ENCODE data around the gene CFD. TPM values are rescaled to one million over a fixed set of nuclear protein-coding genes. Genes with fewer than 3 reads are reported as not detected.
"Not testable (repeated sequence)": the region's sequence is repeated elsewhere in the genome, so short reads cannot be mapped to it uniquely, and the experiment has no call there.

CFD gene
- total RNA-seq, 1 experiment from 2014 or later = 3.6 TPM

DNA sequence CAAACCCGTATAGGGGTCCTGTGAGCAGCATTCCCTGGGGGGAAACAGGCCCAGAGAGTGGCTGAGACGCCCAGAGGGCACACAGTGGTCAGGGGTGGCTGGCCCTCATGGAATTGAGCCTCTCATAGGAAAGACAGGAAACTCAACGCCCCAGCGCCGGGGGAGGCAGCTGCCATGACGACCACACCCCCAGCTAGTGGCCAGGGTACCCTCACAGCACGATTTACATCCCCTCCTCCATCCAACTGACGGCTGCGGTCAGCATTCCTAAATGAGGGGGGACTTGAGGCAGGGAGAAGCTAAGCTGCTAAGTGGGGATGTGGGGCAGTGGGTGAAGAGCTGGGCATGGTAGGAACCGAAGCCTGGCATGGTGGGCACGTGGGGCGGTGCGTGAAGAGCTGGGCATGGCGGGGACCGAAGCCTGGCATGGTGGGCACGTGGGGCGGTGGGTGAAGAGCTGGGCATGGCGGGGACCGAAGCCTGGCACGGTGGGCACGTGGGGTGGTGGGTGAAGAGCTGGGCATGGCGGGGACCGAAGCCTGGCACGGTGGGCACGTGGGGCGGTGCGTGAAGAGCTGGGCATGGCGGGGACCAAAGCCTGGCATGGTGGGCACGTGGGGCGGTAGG, 23.5 kb downstream of the CFD start:
- in situ Hi-C loops (cut with HindIII; ENCODE audit: low sequenced_read_pairs) = no loop called here

DNA sequence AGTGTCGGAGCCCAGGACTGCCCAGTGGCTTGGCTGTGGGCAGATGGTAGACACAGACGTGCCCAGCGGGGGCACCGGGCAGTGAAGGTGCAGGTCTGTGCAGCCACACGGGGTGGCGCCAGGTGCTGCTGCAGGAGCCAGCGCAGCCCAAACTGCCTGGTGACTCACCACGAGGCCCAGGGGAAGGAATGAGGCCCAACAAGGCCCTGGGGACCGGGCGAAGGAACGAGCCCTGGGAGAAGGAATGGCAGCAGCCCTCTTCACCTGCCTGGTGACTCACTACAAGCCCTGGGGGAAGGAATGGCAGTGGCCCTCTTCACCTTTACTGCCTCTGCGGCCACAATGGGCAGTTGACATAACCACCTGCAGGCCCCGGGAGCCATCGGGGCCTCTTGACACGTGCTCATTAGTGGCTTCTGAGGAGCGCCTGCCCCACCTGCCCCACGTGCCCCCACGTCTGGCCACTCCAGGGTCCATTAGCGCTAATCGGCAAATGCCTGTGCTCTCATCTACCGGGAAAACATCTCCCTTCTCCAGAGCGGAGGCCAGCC, 24.3 kb downstream of the CFD start:
- peak; percentile 71 for DNase-seq (ENCODE audit: low spot score)
- in situ Hi-C loops (cut with HindIII; ENCODE audit: low sequenced_read_pairs) = no loop called here

More for the DNA sequence above, 23.5 kb downstream of the CFD start:
- DNase-seq (ENCODE audit: low spot score) = no peak

DNA sequence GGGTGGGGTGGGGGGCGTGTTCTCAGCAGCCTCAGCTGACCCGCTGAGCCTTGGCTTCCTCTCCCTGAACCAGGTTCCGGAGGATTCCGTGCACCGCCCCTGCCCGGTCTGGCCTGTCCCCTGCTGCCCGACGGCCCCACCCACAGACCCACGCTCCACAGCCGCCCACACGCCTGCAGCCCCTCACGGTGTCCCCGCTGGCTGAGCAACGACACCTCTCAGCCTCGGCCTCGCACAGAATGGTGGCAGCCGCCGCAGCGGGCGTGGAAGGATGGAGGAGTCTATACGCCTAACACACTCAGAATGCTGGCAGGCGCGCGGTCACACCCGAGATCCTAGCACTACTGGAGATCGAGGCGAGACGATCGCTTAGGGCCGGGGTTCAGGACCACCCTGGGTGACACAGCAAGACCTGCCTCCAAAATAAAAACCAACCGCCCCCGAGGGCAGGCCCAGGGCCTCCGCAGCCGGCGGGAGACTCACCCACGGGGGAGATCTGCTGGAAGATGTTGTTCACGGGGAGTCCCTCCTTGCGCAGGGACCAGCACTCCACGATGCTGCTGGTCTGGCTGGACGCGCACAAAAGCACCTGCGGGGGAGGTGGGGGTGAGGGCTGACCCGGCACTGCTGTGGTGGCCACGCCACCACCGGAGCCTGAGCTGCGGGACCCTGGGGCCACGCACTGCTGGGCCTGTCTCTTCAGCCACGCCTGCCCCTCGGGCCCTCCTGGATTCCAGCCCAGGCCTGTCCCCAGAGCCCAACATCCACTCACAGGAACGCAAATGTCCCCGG, 25.2 kb downstream of the CFD start:
- DNase-seq (ENCODE audit: low spot score) = no peak
- in situ Hi-C loops (cut with HindIII; ENCODE audit: low sequenced_read_pairs) = no loop called here

DNA sequence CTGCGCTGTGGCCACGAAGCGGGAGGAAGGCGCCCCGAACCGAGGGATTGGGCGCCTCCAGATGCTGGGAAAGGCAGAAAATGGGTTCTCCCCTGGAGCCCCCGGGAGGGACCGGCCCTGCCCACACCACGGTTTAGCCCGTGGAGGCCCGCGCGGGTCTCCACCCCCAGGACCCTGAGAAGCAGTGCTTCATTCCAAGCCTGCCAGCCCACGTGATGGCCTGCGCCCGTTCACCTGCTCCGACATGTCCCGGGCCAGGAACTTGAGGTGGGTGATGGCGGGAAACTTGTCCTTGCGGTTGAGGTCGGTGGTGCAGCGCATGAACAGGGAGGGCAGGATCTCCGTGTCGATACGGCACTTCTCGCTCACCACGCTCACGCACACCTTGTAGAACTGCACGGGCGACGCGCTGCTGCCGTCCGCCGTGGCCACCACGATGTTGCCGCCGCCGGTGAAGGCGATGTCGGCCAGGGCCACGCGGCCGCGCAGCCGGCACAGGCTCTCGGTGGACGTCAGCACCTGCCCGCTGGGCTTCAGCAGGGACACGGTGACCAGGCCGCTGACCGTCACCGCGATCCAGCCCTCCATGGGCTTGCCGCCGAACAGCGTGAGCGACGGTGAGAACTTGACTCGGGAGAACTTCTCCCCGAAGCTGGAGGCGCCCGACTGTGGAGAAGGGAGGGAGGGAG, 26.2 kb downstream of the CFD start:
- DNase-seq (ENCODE audit: low spot score) = no peak
- in situ Hi-C loops (cut with HindIII; ENCODE audit: low sequenced_read_pairs) = no loop called here

- in situ Hi-C loops (cut with HindIII; ENCODE audit: low sequenced_read_pairs) = no loop called here
- peak; percentile 40 for DNase-seq (ENCODE audit: low spot score)
Observed at GRCh38 chr19:887072-887471, 27.6 kb downstream of the CFD start.

GRCh38 chr19:887599-887998, 28.1 kb downstream of the CFD start:
- in situ Hi-C loops (cut with HindIII; ENCODE audit: low sequenced_read_pairs) = no loop called here
- DNase-seq (ENCODE audit: low spot score) = peak; percentile 34

DNA sequence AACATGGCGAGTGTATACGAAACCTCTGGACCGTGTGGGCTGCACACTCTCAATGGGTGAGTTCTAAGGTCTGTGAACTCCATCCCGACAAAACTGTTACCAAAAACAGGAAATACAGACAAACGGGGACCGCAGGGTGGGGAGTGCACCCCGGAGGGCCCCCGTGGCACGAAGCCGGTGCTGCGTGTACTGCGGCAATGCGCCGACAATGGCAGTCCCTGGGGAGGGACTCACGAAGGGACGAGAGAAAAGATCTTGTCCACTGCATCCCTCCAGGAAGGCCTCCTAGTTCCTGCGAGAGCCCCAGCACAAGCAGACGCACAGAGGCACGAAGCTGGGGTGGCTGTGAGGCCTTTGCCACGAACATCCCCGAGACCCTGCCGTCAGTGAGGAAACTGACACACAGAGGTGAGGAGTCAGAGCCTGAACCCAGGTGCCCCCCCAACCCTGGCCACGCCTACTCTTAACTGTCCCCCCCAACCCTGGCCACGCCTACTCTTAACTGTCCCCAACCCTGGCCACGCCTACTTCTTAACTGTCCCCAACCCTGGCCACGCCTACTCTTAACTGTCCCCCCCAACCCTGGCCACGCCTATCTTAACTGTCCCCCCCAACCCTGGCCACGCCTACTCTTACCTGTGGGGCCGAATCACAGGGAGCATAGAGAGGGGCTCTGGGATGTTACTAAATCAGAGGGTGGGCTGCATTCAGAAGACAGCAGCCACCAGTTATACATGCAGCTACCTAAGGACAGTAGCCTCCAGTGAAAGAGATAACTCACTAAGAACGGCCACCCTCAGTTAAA, 29.3 kb downstream of the CFD start:
- in situ Hi-C loops (cut with HindIII; ENCODE audit: low sequenced_read_pairs) = no loop called here
- DNase-seq (ENCODE audit: low spot score) = no peak

GRCh38 chr19:889662-890295, 30.3 kb downstream of the CFD start:
- in situ Hi-C loops (cut with HindIII; ENCODE audit: low sequenced_read_pairs) = no loop called here

DNA sequence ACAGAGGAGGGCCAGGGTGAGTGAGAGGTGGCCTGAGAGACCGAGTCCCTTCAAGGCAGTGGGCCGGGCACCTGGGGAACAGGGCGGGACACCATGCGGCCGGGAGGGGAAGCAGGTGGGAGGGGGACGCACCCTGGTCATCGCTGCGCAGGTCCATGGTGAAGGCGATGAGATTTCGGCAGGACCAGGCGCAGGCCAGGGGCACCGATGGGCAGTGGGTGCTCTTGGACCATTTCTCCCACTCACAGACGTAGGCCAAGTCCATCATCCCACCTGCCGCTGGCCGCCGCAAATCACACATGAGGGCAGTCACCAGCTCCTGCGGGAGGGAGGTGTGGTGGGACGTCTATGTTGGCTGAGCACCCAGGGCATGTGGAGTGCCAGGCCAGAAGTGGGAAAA, 31.4 kb downstream of the CFD start:
- in situ Hi-C loops (cut with HindIII; ENCODE audit: low sequenced_read_pairs) = no loop called here
- DNase-seq (ENCODE audit: low spot score) = no peak

More at GRCh38 chr19:889662-890295, 30.3 kb downstream of the CFD start:
- no peak for DNase-seq (ENCODE audit: low spot score)

DNA sequence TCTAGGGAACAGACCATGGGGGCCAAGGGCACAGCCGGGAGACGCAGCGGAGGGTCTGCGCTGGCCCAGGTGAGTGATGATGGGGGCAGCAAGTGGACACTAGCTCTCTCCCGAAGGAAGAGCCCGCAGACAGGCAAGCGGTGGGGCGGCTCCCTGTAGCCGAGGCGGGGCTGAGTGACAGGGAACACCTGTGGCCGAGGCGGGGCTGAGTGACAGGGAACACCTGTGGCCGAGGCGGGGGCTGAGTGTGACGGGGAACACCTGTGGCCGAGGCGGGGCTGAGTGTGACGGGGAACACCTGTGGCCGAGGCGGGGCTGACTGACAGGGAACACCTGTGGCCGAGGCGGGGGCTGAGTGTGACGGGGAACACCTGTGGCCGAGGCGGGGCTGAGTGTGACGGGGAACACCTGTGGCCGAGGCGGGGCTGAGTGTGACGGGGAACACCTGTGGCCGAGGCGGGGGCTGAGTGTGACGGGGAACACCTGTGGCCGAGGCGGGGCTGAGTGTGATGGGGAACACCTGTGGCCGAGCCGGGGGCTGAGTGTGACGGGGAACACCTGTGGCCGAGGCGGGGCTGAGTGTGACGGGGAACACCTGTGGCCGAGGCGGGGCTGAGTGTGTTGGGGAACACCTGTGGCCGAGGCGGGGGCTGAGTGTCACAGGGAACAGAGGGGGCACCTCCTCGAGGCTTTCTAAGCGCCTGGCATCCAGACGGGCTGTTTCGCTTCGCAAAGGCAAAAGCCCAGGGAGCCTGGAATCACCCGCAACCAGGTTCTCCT, 32.1 kb downstream of the CFD start:
- in situ Hi-C loops (cut with HindIII; ENCODE audit: low sequenced_read_pairs); DNase-seq (ENCODE audit: low spot score): not testable (repeated sequence)

- in situ Hi-C loops (cut with HindIII; ENCODE audit: low sequenced_read_pairs) = no loop called here
- DNase-seq (ENCODE audit: low spot score) = no peak
Observed at GRCh38 chr19:892243-892893, 32.9 kb downstream of the CFD start.

GRCh38 chr19:892894-893689, 33.6 kb downstream of the CFD start, which contains the start of the genes MED16 and RNU6-9:
Gene MED16 (minus strand): TSS chr19:893187. CDS start chr19:891131, 2,056 bp downstream.
Gene RNU6-9 (plus strand): TSS chr19:893484.
- in situ Hi-C loops (cut with HindIII; ENCODE audit: low sequenced_read_pairs) = no loop called here
- peak; percentile 97 for DNase-seq (ENCODE audit: low spot score)

DNA sequence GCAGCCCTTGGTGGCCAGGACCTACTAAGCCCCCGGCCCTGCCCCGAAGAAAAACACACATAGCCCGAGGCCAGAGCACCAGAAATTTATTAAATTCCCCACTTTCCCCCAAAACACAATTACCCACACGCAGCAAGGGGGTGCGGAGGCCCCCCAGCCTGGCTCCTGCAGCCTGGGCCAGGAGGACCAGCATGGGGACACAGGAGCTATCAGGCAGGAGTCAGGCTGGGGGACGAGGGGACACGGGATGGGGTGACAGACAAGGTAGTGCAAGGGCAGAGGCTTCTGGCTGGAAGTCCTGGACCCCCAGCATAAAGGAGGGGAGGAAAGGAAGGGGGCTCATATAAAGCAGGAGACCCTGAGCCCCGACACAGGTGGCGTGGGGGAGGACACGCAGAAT, 37.0 kb downstream of the CFD start:
- in situ Hi-C loops (cut with HindIII; ENCODE audit: low sequenced_read_pairs) = no loop called here
- no peak for DNase-seq (ENCODE audit: low spot score)

DNA sequence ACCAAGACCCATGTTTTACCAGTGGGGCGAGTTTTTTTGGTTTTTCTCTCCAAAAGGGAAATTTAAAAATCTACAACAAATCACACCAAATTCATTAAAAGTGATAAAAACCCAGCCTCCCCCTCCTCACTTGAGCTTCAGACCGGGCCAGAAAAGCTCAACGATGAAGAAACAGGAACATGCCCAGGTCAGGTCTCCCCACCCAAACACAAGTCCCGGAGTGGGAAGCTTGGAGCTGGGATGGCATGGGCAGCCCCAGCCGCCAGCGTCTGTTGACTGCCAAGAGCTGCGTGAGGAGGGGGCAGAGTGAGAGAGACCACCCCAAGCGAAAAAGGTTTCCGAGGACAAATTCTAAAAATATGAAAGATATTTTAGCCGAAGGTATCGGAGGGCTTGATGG, 37.5 kb downstream of the CFD start:
- DNase-seq (ENCODE audit: low spot score) = no peak
- in situ Hi-C loops (cut with HindIII; ENCODE audit: low sequenced_read_pairs) = no loop called here

GRCh38 chr19:897442-898039, 38.1 kb downstream of the CFD start:
- no peak for DNase-seq (ENCODE audit: low spot score)
- in situ Hi-C loops (cut with HindIII; ENCODE audit: low sequenced_read_pairs) = no loop called here

- DNase-seq (ENCODE audit: low spot score) = peak; percentile 87
- in situ Hi-C loops (cut with HindIII; ENCODE audit: low sequenced_read_pairs) = no loop called here
Observed at GRCh38 chr19:898663-899062, 39.2 kb downstream of the CFD start.

Data from G401 (cell line).